ENCODE data around the gene FSTL1. TPM values are rescaled to one million over a fixed set of nuclear protein-coding genes. Genes with fewer than 3 reads are reported as not detected.

Gene FSTL1
- total RNA-seq, 2 experiments from 2014 or later, result 0.03 TPM; not detected in 1

GRCh38 chr3:120497336-120497735 lies 46.5 kb upstream of the FSTL1 start:
- ChIA-PET CTCF (no interaction called here), POLR2A (no interaction called here)
- H3K27ac Mint-ChIP-seq, result no peak overlapping the region
- no peak overlapping the region for H3K4me3 Mint-ChIP-seq
- no peak for TF ChIP-seq CTCF (IDR thresholded peaks at IDR 0.05)
- Histone ChIP-seq H3K36me3 (ENCODE audit: insufficient read depth, low read length) (no peaks in the 10 kb centered on the region), H3K4me1 (ENCODE audit: insufficient read depth, low read length) (no peaks in the 10 kb centered on the region), H3K4me3 (ENCODE audit: low read length) (no peak overlapping the region), H3K27me3 (ENCODE audit: control insufficient read depth in 1 of 2, insufficient read depth in 2 of 2, low read length in 2 of 2) (peaks cover 0 to 6% of the 10 kb centered on the region in 2 experiments), H3K27ac (ENCODE audit: low read depth in 1 of 2, low read length in 2 of 2) (no peak overlapping the region), H3K9me3 (ENCODE audit: control insufficient read depth in 1 of 2, insufficient read depth in 1 of 2, low read length in 2 of 2) (peaks cover 0 to 10% of the 10 kb centered on the region in 2 experiments)
- H3K27me3 Mint-ChIP-seq, result peaks cover 4% of the 10 kb centered on the region
- intact Hi-C loops (cut with DNase I, micrococcal nuclease), result no loop called here
- H3K36me3 Mint-ChIP-seq (ENCODE audit: low read depth), result no peaks in the 10 kb centered on the region
- no peak for DNase-seq
- peaks cover 8% of the 10 kb centered on the region for H3K9me3 Mint-ChIP-seq
- no peaks in the 10 kb centered on the region for H3K4me1 Mint-ChIP-seq (ENCODE audit: low read depth)
- ATAC-seq (ENCODE audit: poor library complexity), result no peak

- TF ChIP-seq CTCF (IDR thresholded peaks at IDR 0.05), result no peak
- Mint-ChIP-seq H3K4me1 (ENCODE audit: low read depth) (no peaks in the 10 kb centered on the region), H3K27ac (no peak overlapping the region), H3K36me3 (ENCODE audit: low read depth) (no peaks in the 10 kb centered on the region), H3K4me3 (no peak overlapping the region), H3K9me3 (peaks cover 8% of the 10 kb centered on the region), H3K27me3 (peaks cover 13% of the 10 kb centered on the region)
- ChIA-PET POLR2A (no interaction called here), CTCF (no interaction called here)
- Histone ChIP-seq H3K27ac (ENCODE audit: low read depth in 1 of 2, low read length in 2 of 2) (no peak overlapping the region), H3K4me3 (ENCODE audit: low read length) (no peak overlapping the region), H3K36me3 (ENCODE audit: insufficient read depth, low read length) (no peaks in the 10 kb centered on the region), H3K9me3 (ENCODE audit: control insufficient read depth in 1 of 2, insufficient read depth in 1 of 2, low read length in 2 of 2) (peaks cover 0 to 10% of the 10 kb centered on the region in 2 experiments), H3K27me3 (ENCODE audit: control insufficient read depth in 1 of 2, insufficient read depth in 2 of 2, low read length in 2 of 2) (peaks cover 0 to 6% of the 10 kb centered on the region in 2 experiments), H3K4me1 (ENCODE audit: insufficient read depth, low read length) (no peaks in the 10 kb centered on the region)
- intact Hi-C loops (cut with DNase I, micrococcal nuclease), result no loop called here
- ATAC-seq (ENCODE audit: poor library complexity) (no peak), DNase-seq (no peak)
Measured at GRCh38 chr3:120496278-120497002, 45.6 kb upstream of the FSTL1 start.

GRCh38 chr3:120495809-120496208 lies 45.0 kb upstream of the FSTL1 start:
- Mint-ChIP-seq H3K4me3 (no peak overlapping the region), H3K27ac (no peak overlapping the region), H3K9me3 (peaks cover 8% of the 10 kb centered on the region), H3K36me3 (ENCODE audit: low read depth) (no peaks in the 10 kb centered on the region), H3K27me3 (peaks cover 20% of the 10 kb centered on the region), H3K4me1 (ENCODE audit: low read depth) (no peaks in the 10 kb centered on the region)
- DNase-seq (no peak), ATAC-seq (ENCODE audit: poor library complexity) (no peak)
- intact Hi-C loops (cut with DNase I, micrococcal nuclease), result no loop called here
- H3K4me1 ChIP-seq (ENCODE audit: insufficient read depth, low read length), result no peaks in the 10 kb centered on the region
- peaks cover 5 to 6% of the 10 kb centered on the region in 2 experiments for H3K27me3 ChIP-seq (ENCODE audit: control insufficient read depth in 1 of 2, insufficient read depth in 2 of 2, low read length in 2 of 2)
- H3K4me3 ChIP-seq (ENCODE audit: low read length), result no peak overlapping the region
- no peak for TF ChIP-seq CTCF (IDR thresholded peaks at IDR 0.05)
- no peaks in the 10 kb centered on the region for H3K36me3 ChIP-seq (ENCODE audit: insufficient read depth, low read length)
- H3K27ac ChIP-seq (ENCODE audit: low read depth in 1 of 2, low read length in 2 of 2), result no peak overlapping the region
- peaks cover 0 to 10% of the 10 kb centered on the region in 2 experiments for H3K9me3 ChIP-seq (ENCODE audit: control insufficient read depth in 1 of 2, insufficient read depth in 1 of 2, low read length in 2 of 2)
- CTCF ChIA-PET, result no interaction called here
- POLR2A ChIA-PET, result no interaction called here
